Smooth muscle cell of the coronary artery (primary cell): Measurements from ENCODE around the gene PRSS56. TPM values are rescaled to one million over a fixed set of nuclear protein-coding genes. Genes with fewer than 3 reads are reported as not detected.

Source experiments
- total RNA-seq: library from RNA; depleted of rRNA; stranded (reverse); fragments of >200 nt; gene quantifications from 2 replicates; pipeline ENCODE4 v1.2.3, GENCODE V29; 2014; ENCODE audit warnings: low replicate concordance

PRSS56 gene
- not detected in 2 replicates for total RNA-seq

GRCh38 chr2:232519581-232520438 is at the start of gene PRSS56:
PRSS56 (plus strand) TSS chr2:232520388; CDS start chr2:232520599, 211 bp downstream.

DNA sequence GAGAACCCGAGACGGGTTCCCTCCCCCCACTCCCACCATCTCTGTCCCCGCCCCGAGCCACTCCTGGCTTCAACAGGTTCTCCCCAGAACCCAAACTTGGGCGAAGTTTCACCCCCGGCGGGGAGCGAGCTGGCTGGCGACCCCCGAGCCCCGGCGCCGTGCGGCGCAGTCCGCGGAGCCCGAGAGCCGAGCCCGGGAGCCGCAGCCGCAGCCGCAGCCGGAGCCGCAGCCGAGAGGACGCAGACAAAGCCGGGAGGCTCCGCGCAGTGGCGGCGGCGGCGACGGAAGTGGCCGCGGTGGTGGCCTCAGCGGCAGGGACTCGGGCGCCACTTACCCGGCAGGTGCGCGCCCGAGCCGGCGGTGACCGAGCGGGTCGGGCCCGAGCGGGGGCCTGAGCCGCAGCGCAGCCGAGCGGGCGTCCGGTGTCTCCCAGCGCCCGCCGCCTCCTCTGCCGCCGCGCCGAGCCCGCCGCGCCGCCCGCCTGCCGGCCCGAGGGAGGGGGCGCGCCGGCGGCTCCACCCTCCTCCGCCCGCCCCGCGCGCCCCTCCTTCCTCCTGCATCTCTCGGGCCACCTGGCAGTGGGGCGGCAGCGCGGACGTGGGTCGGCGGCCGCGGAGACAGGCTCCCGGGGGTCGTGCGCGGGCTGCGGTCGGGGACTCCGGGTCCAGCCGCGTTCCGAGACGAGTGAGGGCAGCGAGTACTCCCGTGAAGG is 32.6 kb upstream of the PRSS56 start, which contains the start of gene ECEL1:
Gene ECEL1, minus strand, starts transcription at position 450 of the 712 bp plus-strand sequence. CDS start 1,181 bp downstream, outside the sequence.

GRCh38 chr2:232525791-232526371 is 5.7 kb downstream of the PRSS56 start, which contains the start of gene CHRND:
CHRND (plus strand) TSS chr2:232526160; CDS start chr2:232526216, 56 bp downstream.

DNA sequence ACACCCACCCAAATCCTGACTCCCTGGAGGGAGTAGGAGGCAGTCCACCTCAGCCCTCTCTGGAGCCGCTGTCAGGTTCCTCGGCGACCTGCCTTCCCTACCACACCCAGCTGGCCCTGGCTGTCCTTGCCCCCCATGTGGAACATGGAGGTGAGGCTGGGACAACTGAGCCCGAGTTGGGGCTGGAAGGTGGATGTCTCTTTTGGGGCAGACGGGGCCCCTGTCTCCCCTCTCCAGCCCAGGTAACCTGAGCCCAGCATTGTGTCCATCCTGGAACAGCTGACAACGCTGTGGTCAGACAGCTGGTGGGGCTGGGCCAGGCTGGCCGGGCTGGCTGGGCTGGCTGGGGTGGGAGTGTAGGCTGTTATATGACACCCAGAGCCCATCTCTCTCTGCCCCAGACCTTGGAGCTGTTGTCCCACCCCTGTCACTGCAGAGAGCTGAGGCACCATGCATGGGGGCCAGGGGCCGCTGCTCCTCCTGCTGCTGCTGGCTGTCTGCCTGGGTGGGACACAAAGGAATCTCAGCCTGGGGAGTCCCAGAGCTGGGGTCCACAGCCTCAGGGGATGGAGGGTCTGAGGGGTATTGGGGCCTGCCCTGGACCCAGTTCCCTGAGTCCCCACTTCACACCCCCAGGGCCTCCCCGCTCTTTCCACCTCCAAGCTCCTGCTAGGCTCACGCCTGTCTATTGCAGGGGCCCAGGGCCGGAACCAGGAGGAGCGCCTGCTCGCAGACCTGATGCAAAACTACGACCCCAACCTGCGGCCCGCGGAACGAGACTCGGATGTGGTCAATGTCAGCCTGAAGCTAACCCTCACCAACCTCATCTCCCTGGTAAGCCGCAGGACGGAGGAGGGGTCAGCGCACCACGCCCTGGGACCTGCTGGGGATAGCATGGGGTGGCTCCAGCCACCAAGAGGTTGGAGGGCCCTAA is 19.4 kb downstream of the PRSS56 start, which contains the start of gene CHRNG:
Gene CHRNG, plus strand, starts transcription at position 395 of the 934 bp plus-strand sequence. Its CDS starts 56 bp downstream, at position 451.

DNA sequence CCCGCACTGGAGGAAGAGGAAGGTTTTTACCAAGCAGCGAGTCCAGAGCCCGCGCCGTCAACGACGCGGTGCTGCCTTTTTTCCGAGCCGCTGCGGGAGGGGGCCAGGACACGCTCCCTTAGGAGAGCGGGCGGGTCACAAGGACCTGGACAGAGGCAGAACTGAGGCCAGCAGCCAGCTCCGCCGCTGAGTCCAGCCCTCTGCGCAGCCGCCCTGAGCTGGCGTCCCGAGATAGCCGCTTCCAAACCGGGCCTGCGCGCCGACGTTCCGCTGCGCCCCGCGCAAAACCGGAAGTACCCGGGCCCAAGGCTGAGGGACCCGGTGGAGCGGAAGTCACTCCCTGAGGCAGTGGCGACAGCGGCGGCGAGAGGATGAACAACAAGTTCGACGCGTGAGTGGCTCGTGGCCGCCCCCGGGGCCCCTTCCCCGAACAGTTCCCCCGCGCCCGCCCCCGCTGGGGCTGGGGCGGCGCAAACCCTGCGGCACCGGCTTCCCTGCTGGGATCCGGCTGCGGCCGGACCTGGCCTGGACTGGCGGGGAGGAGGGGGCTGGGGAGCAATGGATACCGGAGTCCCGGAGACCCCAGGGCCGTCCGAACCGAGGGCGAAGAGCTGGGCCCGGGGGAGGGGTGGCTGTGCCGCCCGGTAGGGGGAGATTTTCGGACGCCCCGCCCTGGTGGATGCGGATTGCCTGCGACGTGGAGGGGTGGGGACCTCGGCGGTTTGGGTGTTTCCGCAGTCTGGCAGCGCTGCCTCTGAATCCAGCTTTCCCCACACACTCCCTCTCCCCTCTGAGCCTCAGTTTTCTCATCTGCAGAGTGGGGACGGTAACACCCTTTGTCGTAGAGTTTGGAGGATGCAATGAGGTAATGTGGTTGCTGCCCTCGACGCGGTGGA is 30.4 kb downstream of the PRSS56 start, which contains the start of the genes EIF4E2 and TIGD1:
Gene EIF4E2, plus strand, starts transcription at position 336 of the 896 bp plus-strand sequence. Its CDS starts 36 bp downstream, at position 372.
Gene TIGD1, minus strand, starts transcription at position 204 of the 896 bp plus-strand sequence. CDS start 675 bp downstream, outside the sequence.

Other genes starting within 250 kb of the PRSS56 start
- not detected in 2 replicates for gene ALPP, start 141.6 kb upstream of the PRSS56 start, total RNA-seq
- not detected in 2 replicates for gene ALPG, start 113.5 kb upstream of the PRSS56 start, total RNA-seq
- not detected in 2 replicates for gene ALPI, start 64.2 kb upstream of the PRSS56 start, total RNA-seq
- not detected in 2 replicates for gene ECEL1, start 32.6 kb upstream of the PRSS56 start, total RNA-seq
- gene CHRND, start 5.8 kb downstream of the PRSS56 start, total RNA-seq, result not detected in 2 replicates
- gene CHRNG, start 19.3 kb downstream of the PRSS56 start, total RNA-seq, result not detected in 2 replicates
- gene TIGD1, start 30.2 kb downstream of the PRSS56 start, total RNA-seq, result 1.2 and 1.7 TPM in 2 replicates
- gene EIF4E2, start 30.3 kb downstream of the PRSS56 start, total RNA-seq, result 165 and 166 TPM in 2 replicates
- gene EFHD1, start 113.2 kb downstream of the PRSS56 start, total RNA-seq, result 0.23 and 0.30 TPM in 2 replicates
- 39.7 and 166 TPM in 2 replicates for gene GIGYF2, start 176.9 kb downstream of the PRSS56 start, total RNA-seq